Left lung (tissue), 10 donors: ENCODE data around the gene PKD1. TPM values are rescaled to one million over a fixed set of nuclear protein-coding genes. Genes with fewer than 3 reads are reported as not detected.

Experiments used
- ATAC-seq: fragments of 200-7000 bp; cut with Tn5 transposase; one replicate; pipeline ENCODE4 v1.9.1; 2020; ENCODE audit warnings: moderate library complexity
- DNase-seq, 4 donors: peaks; one replicate each; pipeline ENCODE4 v3.0.0-alpha.2; 2013 to 2020
- H3K27ac ChIP-seq, 2 donors: fragments of 200-600 bp; sonication (generic) in 1 of 2; one replicate each; pipeline versions ENCODE4 v1.5.0 to v1.8.0; 2020 to 2021
- H3K27me3 ChIP-seq, 2 donors: fragments of 200-600 bp; sonication (generic) in 1 of 2; one replicate each; pipeline versions ENCODE4 v1.5.0 to v1.8.0; 2020 to 2021
- H3K36me3 ChIP-seq, 2 donors: fragments of 200-600 bp; sonication (generic) in 1 of 2; one replicate each; pipeline versions ENCODE4 v1.5.0 to v1.8.0; 2020 to 2021
- H3K4me1 ChIP-seq, 2 donors: fragments of 200-600 bp; one replicate each; pipeline ENCODE4 v1.8.0; 2021
- H3K4me3 ChIP-seq, 2 donors: fragments of 200-600 bp; sonication (generic) in 1 of 2; one replicate each; pipeline versions ENCODE4 v1.5.0 to v1.8.0; 2020 to 2021; ENCODE audit warnings: mild to moderate bottlenecking in 1 of 2
- H3K9me3 ChIP-seq, 2 donors: fragments of 200-600 bp; sonication (generic) in 1 of 2; one replicate each; pipeline versions ENCODE4 v1.5.0 to v1.8.0; 2020 to 2021
- intact Hi-C, 2 donors: fragments of 100-400 bp; cut with DNase I; formaldehyde crosslinking; loops; one replicate each; pipeline versions ENCODE4 v1.11.2 to v1.14.2; 2022
- polyA plus RNA-seq, 6 donors: library from polyadenylated mRNA; unstranded; fragments of 120-200 nt; gene quantifications; one replicate each; pipeline ENCODE4 v1.2.1, GENCODE V29; 2013; ENCODE audit not compliant: insufficient read length in 6 of 6
- total RNA-seq, 2 donors: library from RNA; stranded (reverse); fragmentation: NEBNext Ultra II Directional; extraction: Animal tissue kit (Norgen Biotek cat#: 25700); gene quantifications; one replicate each; pipeline ENCODE4 v1.2.1, GENCODE V29; 2021
- TF ChIP-seq, protein P1 (sequence below), 2 donors: fragments of 200-600 bp; sonication (generic) in 1 of 2; IDR thresholded peaks; one replicate each; pipeline versions ENCODE4 v1.5.0 to v1.8.0; 2021; ENCODE audit warnings: antibody characterized with exemption in 2 of 2
- donor health status: DM: no; HTN: yes; CAD: no.
- donor health status: DM: no; HTN: no; CAD: no.

Gene PKD1
- total and polyA plus RNA-seq, 8 donors, result 63.2 to 165 (median 101) TPM

DNA sequence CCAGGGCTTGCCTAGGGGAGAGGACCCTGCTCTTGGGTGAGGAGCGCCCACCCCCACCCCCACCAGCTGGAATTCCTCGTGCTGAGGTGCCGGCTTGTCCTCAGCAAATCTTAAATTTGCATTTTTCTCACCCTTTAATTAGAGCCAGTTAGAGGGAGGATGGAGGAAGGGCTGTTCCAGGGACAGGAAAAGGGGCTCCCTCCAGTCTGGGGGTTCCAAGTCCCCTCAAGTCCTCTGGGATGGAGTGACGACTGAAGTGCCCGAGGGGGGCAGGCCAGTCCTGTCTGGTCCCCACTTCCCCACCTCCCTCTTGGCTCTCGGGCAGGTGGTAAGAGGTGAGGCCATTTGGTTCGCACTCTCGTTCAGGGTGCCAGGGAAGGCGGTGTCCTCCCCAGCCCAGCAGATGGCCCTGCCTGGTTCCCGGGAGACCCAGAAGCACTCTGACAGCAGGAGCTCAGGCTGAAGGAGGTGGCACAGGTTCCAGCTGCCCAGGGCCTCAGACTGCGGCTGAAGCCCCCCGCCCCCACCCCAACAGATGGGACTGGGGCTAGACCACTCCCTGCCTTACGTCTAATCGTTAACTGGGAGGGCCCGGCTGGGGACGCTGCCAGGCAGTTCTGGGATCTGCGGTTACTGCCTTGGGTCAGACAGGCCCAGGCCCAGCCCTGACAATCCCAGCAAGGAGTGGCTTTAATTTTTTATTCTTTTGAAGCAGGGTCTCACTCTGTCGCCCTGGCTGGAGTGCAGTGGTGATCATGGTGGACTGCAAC, 14.9 kb upstream of the PKD1 start:
- TF ChIP-seq, protein P1, sequence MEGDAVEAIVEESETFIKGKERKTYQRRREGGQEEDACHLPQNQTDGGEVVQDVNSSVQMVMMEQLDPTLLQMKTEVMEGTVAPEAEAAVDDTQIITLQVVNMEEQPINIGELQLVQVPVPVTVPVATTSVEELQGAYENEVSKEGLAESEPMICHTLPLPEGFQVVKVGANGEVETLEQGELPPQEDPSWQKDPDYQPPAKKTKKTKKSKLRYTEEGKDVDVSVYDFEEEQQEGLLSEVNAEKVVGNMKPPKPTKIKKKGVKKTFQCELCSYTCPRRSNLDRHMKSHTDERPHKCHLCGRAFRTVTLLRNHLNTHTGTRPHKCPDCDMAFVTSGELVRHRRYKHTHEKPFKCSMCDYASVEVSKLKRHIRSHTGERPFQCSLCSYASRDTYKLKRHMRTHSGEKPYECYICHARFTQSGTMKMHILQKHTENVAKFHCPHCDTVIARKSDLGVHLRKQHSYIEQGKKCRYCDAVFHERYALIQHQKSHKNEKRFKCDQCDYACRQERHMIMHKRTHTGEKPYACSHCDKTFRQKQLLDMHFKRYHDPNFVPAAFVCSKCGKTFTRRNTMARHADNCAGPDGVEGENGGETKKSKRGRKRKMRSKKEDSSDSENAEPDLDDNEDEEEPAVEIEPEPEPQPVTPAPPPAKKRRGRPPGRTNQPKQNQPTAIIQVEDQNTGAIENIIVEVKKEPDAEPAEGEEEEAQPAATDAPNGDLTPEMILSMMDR (IDR thresholded peaks at IDR 0.05), result no peak
- H3K9me3 ChIP-seq, result no peaks in the 10 kb centered on the region
- H3K27me3 ChIP-seq, result peaks cover 0 to 26% of the 10 kb centered on the region in 2 donors
- no peak overlapping the region for H3K4me3 ChIP-seq
- peaks cover 0 to 24% of the 10 kb centered on the region in 2 donors for H3K36me3 ChIP-seq
- intact Hi-C loops, result loop anchor here in 1 of 2 donors (5.0 kb wide), 1 partner anchor 128 kb away; no protein-coding TSS in a partner anchor
- H3K4me1 ChIP-seq, result peaks cover 48 to 65% of the 10 kb centered on the region in 2 donors
- ATAC-seq (no peak), DNase-seq (peak in 1 of 4 donors; percentile 65)
- H3K27ac ChIP-seq, result no peak overlapping the region

DNA sequence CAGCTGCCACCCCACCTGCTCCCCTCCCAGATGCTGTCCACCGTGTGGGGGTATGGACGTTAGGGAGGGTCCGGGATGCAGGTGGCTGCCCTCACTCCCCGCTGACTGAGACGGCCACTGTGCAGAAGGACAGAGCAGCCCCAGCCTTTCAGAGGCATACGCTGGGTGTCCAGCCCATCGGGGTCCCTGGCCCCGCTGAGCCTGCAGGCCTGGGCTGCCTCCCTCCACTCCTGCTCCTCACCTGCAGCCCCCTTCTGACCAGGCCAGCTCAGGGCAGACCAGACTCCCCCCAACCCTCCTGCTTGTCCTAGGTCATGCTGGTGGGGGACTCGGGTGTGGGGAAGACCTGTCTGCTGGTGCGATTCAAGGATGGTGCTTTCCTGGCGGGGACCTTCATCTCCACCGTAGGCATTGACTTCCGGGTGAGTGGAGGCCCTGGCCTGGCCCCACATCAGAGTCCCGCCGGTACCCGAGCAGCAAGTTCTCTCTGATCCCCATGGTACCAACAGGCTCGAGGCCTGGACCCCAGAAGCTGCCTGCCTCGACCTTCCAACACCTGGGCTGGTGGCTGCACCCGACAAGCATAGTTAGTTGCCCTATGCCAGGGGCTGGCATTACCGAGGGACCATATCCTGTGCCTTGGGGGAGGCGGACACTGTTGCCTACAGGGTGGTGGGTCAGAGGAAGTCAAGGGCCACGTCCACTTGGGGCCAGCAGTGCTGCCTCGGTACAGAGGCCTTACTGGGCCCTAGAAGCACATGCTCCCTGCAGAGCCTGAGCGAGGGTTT, 14.1 kb upstream of the PKD1 start:
- Histone ChIP-seq H3K36me3 (peaks cover 0 to 24% of the 10 kb centered on the region in 2 donors), H3K9me3 (no peaks in the 10 kb centered on the region), H3K27ac (no peak overlapping the region), H3K27me3 (peaks cover 0 to 26% of the 10 kb centered on the region in 2 donors), H3K4me1 (peaks cover 48 to 65% of the 10 kb centered on the region in 2 donors), H3K4me3 (peak overlapping the region in 1 of 2 donors; percentile 30)
- DNase-seq (peak in 1 of 4 donors; percentile 66), ATAC-seq (no peak)
- TF ChIP-seq, protein P1 (IDR thresholded peaks at IDR 0.05), result no peak
- intact Hi-C loops, result loop anchor here in 1 of 2 donors (5.0 kb wide), 1 partner anchor 128 kb away; no protein-coding TSS in a partner anchor

DNA sequence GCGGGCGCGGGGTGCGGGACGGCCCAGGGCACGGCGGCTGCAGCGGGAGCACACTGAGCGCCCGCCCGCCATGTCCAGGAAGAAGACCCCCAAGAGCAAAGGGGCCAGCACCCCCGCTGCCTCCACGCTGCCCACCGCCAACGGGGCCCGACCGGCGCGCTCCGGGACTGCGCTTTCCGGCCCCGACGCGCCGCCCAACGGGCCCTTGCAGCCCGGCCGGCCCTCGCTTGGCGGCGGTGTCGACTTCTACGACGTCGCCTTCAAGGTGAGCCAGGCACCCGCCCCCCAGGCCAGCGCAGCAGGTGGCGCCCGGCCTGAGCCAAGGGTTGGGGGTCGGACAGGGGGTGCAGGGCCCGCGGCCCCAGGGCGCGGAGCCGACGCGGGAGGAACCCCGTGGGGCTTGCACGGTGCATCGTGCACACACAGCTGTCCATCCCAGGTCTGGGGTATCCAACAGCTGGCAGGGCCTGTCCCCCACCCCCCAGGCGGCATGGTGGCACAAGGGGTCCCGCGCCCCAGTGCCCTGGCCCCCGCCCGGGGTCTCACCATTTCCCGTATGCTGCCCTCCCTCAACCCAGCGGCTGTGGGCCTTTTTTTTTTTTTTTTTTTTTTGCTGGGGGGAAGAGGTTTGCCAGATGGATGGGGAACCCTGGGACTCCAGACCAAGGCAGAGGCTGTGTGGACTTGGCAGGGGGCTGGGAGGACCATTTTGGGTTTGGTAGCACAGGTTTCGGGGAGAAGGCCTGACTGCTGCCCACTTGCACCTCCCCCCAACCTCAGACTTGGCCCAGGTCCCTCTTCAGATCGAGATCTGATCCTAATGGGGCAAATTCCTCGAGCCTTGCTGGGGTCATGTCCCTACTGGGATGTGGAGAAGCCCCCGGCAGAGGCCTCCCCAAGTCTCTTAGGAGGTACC, 13.3 kb upstream of the PKD1 start:
- Histone ChIP-seq H3K9me3 (no peaks in the 10 kb centered on the region), H3K4me1 (peaks cover 44 to 57% of the 10 kb centered on the region in 2 donors), H3K36me3 (peaks cover 0 to 22% of the 10 kb centered on the region in 2 donors), H3K27ac (no peak overlapping the region), H3K4me3 (peak overlapping the region; percentile 22 to 30), H3K27me3 (peaks cover 0 to 26% of the 10 kb centered on the region in 2 donors)
- DNase-seq, result no peak
- TF ChIP-seq, protein P1 (IDR thresholded peaks at IDR 0.05), result no peak
- intact Hi-C loops, result no loop called here
- ATAC-seq, result no peak

DNA sequence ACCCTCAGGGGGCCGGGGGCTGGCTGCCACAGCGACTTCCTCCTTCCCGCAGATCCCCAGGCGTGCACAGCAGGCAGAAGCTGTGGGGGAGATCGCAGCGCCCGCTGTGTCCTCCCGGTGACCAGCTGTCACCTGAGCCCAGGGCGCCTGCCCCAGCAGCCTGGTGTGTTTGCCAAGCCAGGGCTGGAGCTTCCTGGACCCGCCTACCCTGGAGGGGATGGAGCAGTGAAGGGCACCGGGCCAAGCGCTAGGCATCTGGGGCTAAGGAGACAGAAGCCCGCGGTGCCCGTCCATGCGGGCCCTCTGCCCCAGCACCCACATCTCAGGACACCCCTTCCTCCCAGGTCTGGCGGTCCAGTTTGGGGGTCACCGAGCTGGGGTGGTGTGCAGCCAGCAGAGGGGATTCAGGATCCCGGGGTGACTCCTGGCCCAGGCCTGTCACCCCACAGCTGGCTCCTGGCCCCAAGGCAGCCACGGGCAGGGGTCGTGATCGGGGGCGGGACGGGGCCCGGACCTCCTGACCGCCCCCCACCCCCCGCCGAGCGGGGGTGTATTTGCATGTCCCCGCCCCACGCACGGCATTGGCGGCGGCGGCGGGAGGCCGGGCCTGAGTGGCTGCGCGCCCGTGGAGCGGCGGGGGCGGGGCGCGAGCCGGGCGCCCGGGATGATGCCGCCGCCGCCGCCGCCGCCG, 12.4 kb upstream of the PKD1 start, which contains the start of gene RAB26:
RAB26 (plus strand) TSS at position 645 of the 691 bp plus-strand sequence. CDS start 159 bp downstream, outside the sequence.
- peak within 1 kb of the TSS in 1 of 2 donors; percentile 24 for H3K27ac ChIP-seq
- ATAC-seq (peak; percentile 91), DNase-seq (peak in 3 of 4 donors; percentile 81 to 92 (median 85))
- H3K36me3 ChIP-seq, result peaks cover 0 to 20% of the 10 kb centered on the region in 2 donors
- TF ChIP-seq, protein P1 (IDR thresholded peaks at IDR 0.05), result no peak
- H3K27me3 ChIP-seq, result peaks cover 0 to 26% of the 10 kb centered on the region in 2 donors
- H3K4me3 ChIP-seq, result peak within 1 kb of the TSS; percentile 24 to 30
- peaks cover 35 to 49% of the 10 kb centered on the region in 2 donors for H3K4me1 ChIP-seq
- intact Hi-C loops, result no loop called here
- no peaks in the 10 kb centered on the region for H3K9me3 ChIP-seq
